Neutrophil (primary cell): ENCODE results near the gene VPS50.

Source experiments
- H3K27ac ChIP-seq: fragments of 200-600 bp; sonication (generic); 2 replicates; pipeline ENCODE4 v1.5.1; 2016; ENCODE audit warnings: mild to moderate bottlenecking, moderate library complexity
- H3K27me3 ChIP-seq: fragments of 200-600 bp; sonication (generic); 2 replicates; pipeline ENCODE4 v1.6.0; 2016; ENCODE audit warnings: mild to moderate bottlenecking
- H3K36me3 ChIP-seq: fragments of 200-600 bp; sonication (generic); 2 replicates; pipeline ENCODE4 v1.5.1; 2017
- H3K4me1 ChIP-seq, 2 experiments: fragments of 200-600 bp in 1 of 2; sonication (generic) in 1 of 2; 1 replicate in 1 of 2; 2 replicates in 1 of 2; pipeline versions ENCODE4 v1.5.1 to v1.6.1; 2013 to 2016; ENCODE audit warnings: low read depth in 1 of 2, low read length in 1 of 2, mild to moderate bottlenecking in 1 of 2, moderate library complexity in 1 of 2; ENCODE audit not compliant: control insufficient read depth in 1 of 2, insufficient read depth in 1 of 2
- H3K4me3 ChIP-seq, 2 experiments: fragments of 200-600 bp in 1 of 2; sonication (generic) in 1 of 2; 1 replicate in 1 of 2; 2 replicates in 1 of 2; pipeline ENCODE4 v1.5.1; 2013 to 2016; ENCODE audit warnings: low read depth in 1 of 2, low read length in 1 of 2, mild to moderate bottlenecking in 1 of 2, moderate library complexity in 1 of 2
- H3K9me3 ChIP-seq: fragments of 200-600 bp; sonication (generic); 2 replicates; pipeline ENCODE4 v1.5.1; 2016
- CTCF ChIP-seq: fragments of 200-600 bp; sonication (generic); IDR thresholded peaks from 2 replicates; pipeline ENCODE4 v1.5.1; 2016; ENCODE audit warnings: antibody characterized with exemption

VPS50 gene

DNA sequence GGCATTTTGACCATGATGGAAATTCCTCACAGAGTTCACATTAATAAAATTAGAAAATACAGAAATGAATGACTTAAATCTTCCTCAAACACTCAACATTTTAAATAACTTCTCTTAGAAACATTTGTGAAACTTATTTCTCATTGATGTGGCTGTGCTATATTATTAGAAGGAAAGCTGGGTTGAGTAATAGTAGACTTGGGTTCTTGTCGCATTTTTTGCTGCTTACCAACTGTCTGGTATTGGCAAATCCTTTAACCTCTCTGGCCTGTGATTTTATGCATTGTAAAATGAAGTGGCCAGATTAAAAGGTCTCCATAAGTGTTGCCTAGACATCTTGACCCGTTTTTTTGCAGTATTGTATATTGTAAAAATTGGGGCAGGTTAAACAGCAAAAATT is 66.5 kb downstream of the VPS50 start:
- no peaks in the 10 kb centered on the region for H3K4me1 ChIP-seq
- H3K9me3 ChIP-seq = no peaks in the 10 kb centered on the region
- H3K27me3 ChIP-seq = no peaks in the 10 kb centered on the region
- no peak for TF ChIP-seq CTCF
- H3K4me3 ChIP-seq = no peak overlapping the region
- no peak overlapping the region for H3K27ac ChIP-seq
- no peaks in the 10 kb centered on the region for H3K36me3 ChIP-seq

- H3K4me1 ChIP-seq = no peaks in the 10 kb centered on the region
- H3K36me3 ChIP-seq = peaks cover 3% of the 10 kb centered on the region
- no peaks in the 10 kb centered on the region for H3K27me3 ChIP-seq
- TF ChIP-seq CTCF = no peak
- H3K9me3 ChIP-seq = no peaks in the 10 kb centered on the region
- H3K27ac ChIP-seq = no peak overlapping the region
- no peak overlapping the region for H3K4me3 ChIP-seq
Measured at GRCh38 chr7:93301736-93302135, 69.6 kb downstream of the VPS50 start.

DNA sequence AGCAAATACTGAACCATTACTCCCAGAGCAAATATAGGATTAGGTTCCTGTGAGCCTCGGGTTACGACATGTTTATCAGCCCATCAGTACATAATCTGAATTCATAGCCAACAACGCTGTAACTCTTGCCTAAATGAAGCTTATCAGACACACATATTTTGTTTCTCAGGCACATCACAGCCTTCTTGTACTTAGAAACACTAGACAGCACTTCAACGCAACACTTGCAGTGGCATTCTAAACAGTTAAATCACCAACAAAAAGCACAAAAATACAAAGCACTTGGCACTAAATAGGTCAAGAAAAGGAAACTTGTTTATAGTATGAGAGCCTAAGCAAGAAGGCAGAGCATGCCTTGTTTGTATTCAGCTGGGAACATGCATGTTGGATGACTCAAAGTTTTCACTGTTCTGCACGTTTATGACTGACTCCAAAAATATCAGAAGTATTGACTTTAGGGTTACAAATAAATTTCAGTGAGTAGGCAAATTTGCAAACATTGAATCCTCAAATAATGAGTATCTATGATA is 75.0 kb downstream of the VPS50 start:
- Histone ChIP-seq H3K4me3 (no peak overlapping the region), H3K27me3 (no peaks in the 10 kb centered on the region), H3K36me3 (peaks cover 3% of the 10 kb centered on the region), H3K4me1 (no peaks in the 10 kb centered on the region), H3K9me3 (no peaks in the 10 kb centered on the region), H3K27ac (no peak overlapping the region)
- no peak for TF ChIP-seq CTCF

DNA sequence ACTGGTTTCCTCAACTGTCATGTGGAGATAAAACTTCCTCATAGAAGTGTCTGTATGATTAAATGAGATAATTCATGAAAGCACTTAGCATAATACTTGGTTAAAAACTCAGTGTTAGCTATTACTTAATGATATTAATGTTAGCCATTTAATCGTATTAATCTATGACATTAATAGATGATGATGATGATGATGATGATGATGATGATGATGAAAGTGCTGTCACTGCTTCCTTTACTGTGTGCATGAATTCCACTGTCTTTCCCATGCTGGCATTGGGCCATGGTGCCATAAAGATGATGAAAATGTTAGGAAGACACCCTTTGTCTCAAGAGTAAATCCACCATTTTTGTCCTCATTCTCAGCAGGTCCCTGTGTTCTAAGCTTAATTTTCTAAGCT is 75.8 kb downstream of the VPS50 start:
- H3K9me3 ChIP-seq = no peaks in the 10 kb centered on the region
- H3K27me3 ChIP-seq = no peaks in the 10 kb centered on the region
- no peak overlapping the region for H3K27ac ChIP-seq
- H3K4me1 ChIP-seq = no peaks in the 10 kb centered on the region
- TF ChIP-seq CTCF = no peak
- no peak overlapping the region for H3K4me3 ChIP-seq
- H3K36me3 ChIP-seq = peaks cover 6% of the 10 kb centered on the region

DNA sequence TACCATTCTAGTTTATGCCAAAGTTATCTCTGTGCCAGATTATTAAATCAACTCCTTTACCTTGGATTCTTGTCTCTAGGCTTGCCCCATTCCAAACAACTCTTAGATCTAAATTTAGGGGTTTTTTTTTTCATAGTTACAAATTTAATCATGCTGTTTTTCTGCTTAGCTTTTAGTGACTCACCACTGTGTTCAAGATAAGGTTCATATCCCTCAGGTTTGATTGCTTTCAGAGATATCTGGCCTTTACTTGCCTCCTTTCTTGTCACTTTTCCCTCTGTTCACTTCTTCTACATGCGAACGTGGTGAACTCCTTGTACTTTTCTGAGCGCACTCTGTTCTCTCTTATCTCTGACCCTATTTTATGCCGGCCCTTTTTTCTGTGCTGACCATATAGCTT is 78.2 kb downstream of the VPS50 start:
- Histone ChIP-seq H3K36me3 (peaks cover 8% of the 10 kb centered on the region), H3K27ac (no peak overlapping the region), H3K27me3 (no peaks in the 10 kb centered on the region), H3K9me3 (no peaks in the 10 kb centered on the region), H3K4me1 (no peaks in the 10 kb centered on the region), H3K4me3 (no peak overlapping the region)
- no peak for TF ChIP-seq CTCF

GRCh38 chr7:93314449-93314848 is 82.3 kb downstream of the VPS50 start:
- H3K36me3 ChIP-seq = peaks cover 4% of the 10 kb centered on the region
- no peak overlapping the region for H3K4me3 ChIP-seq
- H3K4me1 ChIP-seq = no peaks in the 10 kb centered on the region
- H3K9me3 ChIP-seq = no peaks in the 10 kb centered on the region
- no peaks in the 10 kb centered on the region for H3K27me3 ChIP-seq
- TF ChIP-seq CTCF = no peak
- no peak overlapping the region for H3K27ac ChIP-seq
